Endothelial cell of umbilical vein (primary cell): ENCODE data around the gene AFP. TPM values are rescaled to one million over a fixed set of nuclear protein-coding genes. Genes with fewer than 3 reads are reported as not detected.

Experiments
- BruUV-seq: library from RNA; stranded (reverse); fragments of 400-500 nt; replicated peaks from 2 replicates; lab custom pipeline; 2021; lab: Mats Ljungman, UMichigan
- CTCF ChIA-PET: fragments of 300-600, 350-600 bp; sonication (Branson Sonifier 250); formaldehyde crosslinking; loops from one replicate; lab custom pipeline; 2021; ENCODE audit warnings: antibody characterized with exemption, inconsistent platforms; lab: Charles Lee
- POLR2A ChIA-PET: fragments of 300-600, 350-600 bp; sonication (Branson Sonifier 250); formaldehyde crosslinking; loops from one replicate; lab custom pipeline; 2021; ENCODE audit warnings: antibody characterized with exemption, inconsistent platforms; lab: Charles Lee
- DNase-seq: peaks from one replicate; pipeline ENCODE4 v3.0.0-alpha.2; 2011; ENCODE audit warnings: low read depth, low spot score
- FAIRE-seq: peaks from 2 replicates; lab custom pipeline; 2011; peaks lifted over from hg19 to GRCh38; lab: Jason Lieb, UNC
- H2AFZ ChIP-seq: 2 replicates; pipeline ENCODE4 v1.6.0; 2012; ENCODE audit warnings: low read depth, low read length, control low read depth, inconsistent platforms
- H3K27ac ChIP-seq: 2 replicates; pipeline ENCODE4 v1.5.1; 2011; ENCODE audit warnings: low read depth, mild to moderate bottlenecking, control low read depth, low read length, moderate library complexity; ENCODE audit not compliant: insufficient read depth
- H3K27me3 ChIP-seq, 2 experiments: 2 replicates each; pipeline versions ENCODE4 v1.6.0 to v1.6.1; 2011; ENCODE audit warnings: low read length in 2 of 2, mixed read lengths in 1 of 2; ENCODE audit not compliant: control insufficient read depth in 2 of 2, insufficient read depth in 2 of 2
- H3K36me3 ChIP-seq, 2 experiments: 2 replicates in 1 of 2; 3 replicates in 1 of 2; pipeline ENCODE4 v1.5.1; 2011; ENCODE audit warnings: low read length in 2 of 2, mild to moderate bottlenecking in 1 of 2, moderate library complexity in 1 of 2; ENCODE audit not compliant: control insufficient read depth in 2 of 2, insufficient read depth in 2 of 2; ENCODE audit errors: extremely low read depth in 1 of 2
- H3K4me1 ChIP-seq: 3 replicates; pipeline ENCODE4 v1.5.1; 2011; ENCODE audit warnings: mild to moderate bottlenecking, low read length; ENCODE audit not compliant: control insufficient read depth, insufficient read depth; ENCODE audit errors: extremely low read depth
- H3K4me2 ChIP-seq: 2 replicates; pipeline ENCODE4 v1.6.1; 2011; ENCODE audit warnings: low read length, control low read depth, mixed read lengths; ENCODE audit not compliant: insufficient read depth
- H3K4me3 ChIP-seq, 3 experiments: fragments of 200-600 bp in 1 of 3; sonication (generic), shearing (Covaris generic) in 1 of 3; replicated peaks in 1 of 3; 2 replicates each; pipeline ENCODE4 v1.5.1; 2011 to 2016; ENCODE audit warnings: control low read depth in 3 of 3, low read length in 3 of 3, mild to moderate bottlenecking in 2 of 3, inconsistent platforms in 1 of 3, low read depth in 1 of 3, moderate library complexity in 1 of 3; ENCODE audit not compliant: insufficient read depth in 1 of 3
- H3K79me2 ChIP-seq: 2 replicates; pipeline ENCODE4 v1.6.0; 2012; ENCODE audit warnings: low read length, inconsistent platforms; ENCODE audit not compliant: control insufficient read depth, insufficient read depth
- H3K9ac ChIP-seq: replicated peaks from 2 replicates; pipeline ENCODE3; 2011; ENCODE audit warnings: low read length, control low read depth; ENCODE audit not compliant: insufficient read depth; ENCODE audit errors: extremely low read depth
- H3K9me1 ChIP-seq: replicated peaks from 3 replicates; pipeline ENCODE4 v1.6.0; 2011; ENCODE audit warnings: mild to moderate bottlenecking, low read length; ENCODE audit not compliant: control insufficient read depth, insufficient read depth; ENCODE audit errors: extremely low read depth
- H3K9me3 ChIP-seq: replicated peaks from 2 replicates; pipeline ENCODE4 v1.5.1; 2012; ENCODE audit warnings: low read length, inconsistent platforms; ENCODE audit not compliant: control insufficient read depth, insufficient read depth
- H4K20me1 ChIP-seq: replicated peaks from 2 replicates; pipeline ENCODE3; 2011; ENCODE audit warnings: mild to moderate bottlenecking, low read length; ENCODE audit not compliant: control insufficient read depth, insufficient read depth; ENCODE audit errors: extremely low read depth
- FOS ChIP-seq: IDR thresholded peaks from 2 replicates; pipeline ENCODE4 v1.6.1; 2011; ENCODE audit warnings: mild to moderate bottlenecking, low read length, moderate library complexity, borderline replicate concordance; ENCODE audit not compliant: insufficient read depth
- GATA2 ChIP-seq: IDR thresholded peaks from 2 replicates; pipeline ENCODE4 v1.7.0; 2011; ENCODE audit warnings: low read depth, mild to moderate bottlenecking, moderate library complexity, mixed read lengths, low read length; ENCODE audit not compliant: insufficient read length, insufficient read depth
- JUN ChIP-seq: IDR thresholded peaks from 2 replicates; pipeline ENCODE4 v1.6.1; 2011; ENCODE audit warnings: borderline replicate concordance, low read depth; ENCODE audit not compliant: insufficient read length, insufficient read depth
- MYC ChIP-seq: IDR thresholded peaks from one replicate; pipeline ENCODE4 v1.6.1; 2011; ENCODE audit warnings: mild to moderate bottlenecking, low read depth, low read length
- POLR2A ChIP-seq: IDR thresholded peaks from 2 replicates; pipeline ENCODE4 v1.6.1; 2012; ENCODE audit warnings: low read depth, mild to moderate bottlenecking, control low read depth, low read length
- dilution Hi-C: fragments of 300-500 bp; cut with MboI; formaldehyde crosslinking; loops from one replicate; pipeline ENCODE4 v1.15.0; 2019; ENCODE audit warnings: low sequenced_read_pairs; ENCODE audit not compliant: extremely low pct_ligation_motif_present
- intact Hi-C: fragments of 100-400 bp; cut with micrococcal nuclease; formaldehyde crosslinking; loops from one replicate; pipeline ENCODE4 v1.10.0; 2022
- polyA plus RNA-seq, 4 experiments: library from polyadenylated mRNA; depleted of rRNA in 3 of 4; stranded (reverse) in 3 of 4; unstranded in 1 of 4; fragments of >200 nt; gene quantifications; 2 replicates each; pipeline versions ENCODE4 v1.2.1 to v1.2.3, GENCODE V29; 2011 to 2012; ENCODE audit warnings: missing spikeins in 1 of 4
- total RNA-seq: library from RNA; stranded (reverse); gene quantifications from 2 replicates; pipeline ENCODE4 v1.2.3, GENCODE V29; 2021
- TF ChIP-seq, protein P1 (sequence below): IDR thresholded peaks from 2 replicates; pipeline ENCODE4 v1.6.1; 2011; ENCODE audit not compliant: insufficient read depth, insufficient read length
- TF ChIP-seq, protein P2 (sequence below), 2 donors: IDR thresholded peaks; 1 replicate in 1 of 2; 2 replicates in 1 of 2; pipeline ENCODE4 v1.5.1; 2011; ENCODE audit warnings: low read length in 2 of 2, mild to moderate bottlenecking in 2 of 2, moderate library complexity in 2 of 2, control low read depth in 1 of 2, inconsistent platforms in 1 of 2, low read depth in 1 of 2; ENCODE audit not compliant: insufficient read depth in 1 of 2; ENCODE audit errors: extremely low read depth in 1 of 2

The AFP gene
- total and polyA plus RNA-seq, 2 donors (not counting 3 experiments of a cell fraction or from before 2014, with no cell fraction given), result not detected

DNA sequence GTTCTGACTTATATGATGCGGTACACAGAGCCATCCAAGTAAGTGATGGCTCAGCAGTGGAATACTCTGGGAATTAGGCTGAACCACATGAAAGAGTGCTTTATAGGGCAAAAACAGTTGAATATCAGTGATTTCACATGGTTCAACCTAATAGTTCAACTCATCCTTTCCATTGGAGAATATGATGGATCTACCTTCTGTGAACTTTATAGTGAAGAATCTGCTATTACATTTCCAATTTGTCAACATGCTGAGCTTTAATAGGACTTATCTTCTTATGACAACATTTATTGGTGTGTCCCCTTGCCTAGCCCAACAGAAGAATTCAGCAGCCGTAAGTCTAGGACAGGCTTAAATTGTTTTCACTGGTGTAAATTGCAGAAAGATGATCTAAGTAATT lies 15.4 kb upstream of the AFP start:
- dilution Hi-C loops (no loop called here), intact Hi-C loops (no loop called here)
- CTCF ChIA-PET, result no interaction called here
- H3K9ac ChIP-seq, result no peak overlapping the region
- POLR2A ChIA-PET, result no interaction called here
- peaks cover 2% of the 10 kb centered on the region in 2 experiments for H3K27me3 ChIP-seq
- H4K20me1 ChIP-seq, result no peaks in the 10 kb centered on the region
- no peaks in the 10 kb centered on the region for H3K9me1 ChIP-seq
- no peak overlapping the region for H3K27ac ChIP-seq
- no peaks in the 10 kb centered on the region for H3K9me3 ChIP-seq
- FAIRE-seq (no peak), DNase-seq (no peak)
- no peak overlapping the region for H3K4me2 ChIP-seq
- H3K79me2 ChIP-seq, result no peaks in the 10 kb centered on the region
- no TSS peak for BruUV-seq
- no peaks in the 10 kb centered on the region for H3K36me3 ChIP-seq
- no peaks in the 10 kb centered on the region for H3K4me1 ChIP-seq
- H2AFZ ChIP-seq, result no peak overlapping the region
- no peak for TF ChIP-seq POLR2A
- no peak for TF ChIP-seq JUN
- TF ChIP-seq GATA2, result no peak
- TF ChIP-seq, protein P1, sequence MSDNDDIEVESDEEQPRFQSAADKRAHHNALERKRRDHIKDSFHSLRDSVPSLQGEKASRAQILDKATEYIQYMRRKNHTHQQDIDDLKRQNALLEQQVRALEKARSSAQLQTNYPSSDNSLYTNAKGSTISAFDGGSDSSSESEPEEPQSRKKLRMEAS, result no peak
- TF ChIP-seq, protein P2, sequence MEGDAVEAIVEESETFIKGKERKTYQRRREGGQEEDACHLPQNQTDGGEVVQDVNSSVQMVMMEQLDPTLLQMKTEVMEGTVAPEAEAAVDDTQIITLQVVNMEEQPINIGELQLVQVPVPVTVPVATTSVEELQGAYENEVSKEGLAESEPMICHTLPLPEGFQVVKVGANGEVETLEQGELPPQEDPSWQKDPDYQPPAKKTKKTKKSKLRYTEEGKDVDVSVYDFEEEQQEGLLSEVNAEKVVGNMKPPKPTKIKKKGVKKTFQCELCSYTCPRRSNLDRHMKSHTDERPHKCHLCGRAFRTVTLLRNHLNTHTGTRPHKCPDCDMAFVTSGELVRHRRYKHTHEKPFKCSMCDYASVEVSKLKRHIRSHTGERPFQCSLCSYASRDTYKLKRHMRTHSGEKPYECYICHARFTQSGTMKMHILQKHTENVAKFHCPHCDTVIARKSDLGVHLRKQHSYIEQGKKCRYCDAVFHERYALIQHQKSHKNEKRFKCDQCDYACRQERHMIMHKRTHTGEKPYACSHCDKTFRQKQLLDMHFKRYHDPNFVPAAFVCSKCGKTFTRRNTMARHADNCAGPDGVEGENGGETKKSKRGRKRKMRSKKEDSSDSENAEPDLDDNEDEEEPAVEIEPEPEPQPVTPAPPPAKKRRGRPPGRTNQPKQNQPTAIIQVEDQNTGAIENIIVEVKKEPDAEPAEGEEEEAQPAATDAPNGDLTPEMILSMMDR (IDR thresholded peaks at IDR 0.05; ENCODE audit: extremely low read depth in 1 of 2, insufficient read depth in 1 of 2, low read depth in 1 of 2, low read length in 2 of 2), result no peak
- TF ChIP-seq FOS, result no peak
- TF ChIP-seq MYC, result no peak
- no peak overlapping the region for H3K4me3 ChIP-seq
